Measurements from ENCODE around the gene FURIN.
"Not testable (repeated sequence)": the region's sequence is repeated elsewhere in the genome, so short reads cannot be mapped to it uniquely, and the experiment has no call there.

Gene FURIN

DNA sequence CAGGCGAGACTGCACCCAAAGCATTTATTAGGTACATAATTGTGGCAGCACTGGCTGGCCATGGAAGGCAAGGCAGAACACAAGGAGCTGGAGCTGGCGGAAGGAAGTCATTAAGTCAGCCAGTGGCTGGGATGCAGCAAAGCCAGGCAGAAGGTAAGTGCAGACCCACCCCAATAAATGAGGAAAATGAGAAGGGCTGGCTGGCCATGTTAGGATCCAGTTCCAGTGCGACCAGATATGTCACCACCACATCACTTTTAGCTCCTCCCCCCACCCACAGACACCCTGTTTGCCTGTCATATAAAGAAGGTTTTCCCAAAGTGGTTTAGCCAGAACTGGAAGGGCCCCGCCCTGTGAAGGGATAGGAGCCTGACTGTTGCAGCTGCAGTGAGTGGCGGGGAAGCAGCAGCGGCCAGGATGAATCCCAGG is at the start of gene FURIN:
TSS of gene FURIN (plus strand) at position 328 of the 429 bp plus-strand sequence. CDS start 7,153 bp downstream, outside the sequence.
- DNase-seq (ENCODE audit: extremely low read depth, low read depth) = no peak
- TF ChIP-seq, protein P1, sequence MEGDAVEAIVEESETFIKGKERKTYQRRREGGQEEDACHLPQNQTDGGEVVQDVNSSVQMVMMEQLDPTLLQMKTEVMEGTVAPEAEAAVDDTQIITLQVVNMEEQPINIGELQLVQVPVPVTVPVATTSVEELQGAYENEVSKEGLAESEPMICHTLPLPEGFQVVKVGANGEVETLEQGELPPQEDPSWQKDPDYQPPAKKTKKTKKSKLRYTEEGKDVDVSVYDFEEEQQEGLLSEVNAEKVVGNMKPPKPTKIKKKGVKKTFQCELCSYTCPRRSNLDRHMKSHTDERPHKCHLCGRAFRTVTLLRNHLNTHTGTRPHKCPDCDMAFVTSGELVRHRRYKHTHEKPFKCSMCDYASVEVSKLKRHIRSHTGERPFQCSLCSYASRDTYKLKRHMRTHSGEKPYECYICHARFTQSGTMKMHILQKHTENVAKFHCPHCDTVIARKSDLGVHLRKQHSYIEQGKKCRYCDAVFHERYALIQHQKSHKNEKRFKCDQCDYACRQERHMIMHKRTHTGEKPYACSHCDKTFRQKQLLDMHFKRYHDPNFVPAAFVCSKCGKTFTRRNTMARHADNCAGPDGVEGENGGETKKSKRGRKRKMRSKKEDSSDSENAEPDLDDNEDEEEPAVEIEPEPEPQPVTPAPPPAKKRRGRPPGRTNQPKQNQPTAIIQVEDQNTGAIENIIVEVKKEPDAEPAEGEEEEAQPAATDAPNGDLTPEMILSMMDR (IDR thresholded peaks at IDR 0.05; ENCODE audit: low read depth, low read length) = no peak

DNA sequence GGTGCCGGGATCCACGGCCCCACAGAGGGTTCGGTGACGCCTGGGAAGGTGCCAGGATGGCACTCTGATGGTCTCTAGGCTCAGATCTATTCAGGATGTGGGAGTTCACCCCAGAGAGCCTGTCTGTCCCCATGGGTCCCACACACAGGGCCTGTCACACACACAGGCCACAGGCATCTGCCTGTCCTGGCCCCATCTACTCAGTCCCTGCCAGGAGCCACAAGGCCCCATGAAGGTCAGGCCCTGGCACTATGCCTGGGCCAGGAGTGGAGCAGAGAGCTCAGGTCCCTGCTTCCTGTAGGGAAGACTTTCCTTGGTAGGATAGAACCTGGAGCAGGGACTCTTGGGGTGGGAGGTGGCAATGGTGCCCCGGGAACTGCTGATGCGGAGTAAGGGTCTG is 49.0 kb upstream of the FURIN start:
- no peak for DNase-seq (ENCODE audit: extremely low read depth, low read depth)

DNA sequence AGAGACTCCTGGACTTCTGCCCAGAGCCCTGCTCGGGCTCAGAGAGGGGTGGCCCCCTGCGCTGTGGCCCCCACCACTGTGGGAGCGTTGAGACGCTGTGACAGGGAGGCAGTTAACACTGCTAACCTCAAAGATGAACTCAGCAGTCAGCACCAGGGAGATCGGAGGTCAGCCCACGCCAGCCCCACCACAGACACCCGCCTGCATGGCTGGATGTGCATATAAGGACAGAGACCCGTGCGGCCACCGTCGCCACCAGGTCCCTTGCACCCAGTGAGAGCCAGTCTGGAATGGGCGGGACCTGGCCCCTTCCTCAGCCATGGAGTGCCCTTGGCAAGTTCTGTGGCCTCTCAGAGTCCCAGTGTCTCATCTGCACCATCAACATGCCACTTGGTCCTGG is 48.5 kb upstream of the FURIN start:
- TF ChIP-seq, protein P1 (IDR thresholded peaks at IDR 0.05; ENCODE audit: low read depth, low read length) = no peak
- DNase-seq (ENCODE audit: extremely low read depth, low read depth) = no peak

More for the DNA sequence above, 49.0 kb upstream of the FURIN start:
- TF ChIP-seq, protein P1 (IDR thresholded peaks at IDR 0.05; ENCODE audit: low read depth, low read length) = no peak

DNA sequence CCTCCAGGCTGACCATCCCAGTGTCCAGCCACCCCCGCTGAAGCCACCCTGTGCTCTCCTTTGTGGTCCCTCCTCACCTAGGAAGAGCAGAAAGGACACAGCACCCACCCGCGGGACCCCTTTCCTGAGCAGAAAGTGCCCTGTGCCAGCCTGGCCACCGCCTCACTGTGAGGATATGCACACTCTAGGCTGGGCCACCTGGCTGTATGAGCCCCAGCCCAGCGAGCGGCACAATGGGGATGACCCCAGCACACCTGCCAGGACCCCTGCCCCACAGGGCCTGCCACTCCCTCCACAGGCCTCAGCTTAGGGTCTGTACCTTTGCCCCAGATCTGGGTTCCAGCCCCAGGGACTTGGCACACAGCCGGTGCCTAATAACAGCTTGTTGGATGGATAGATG is 47.9 kb upstream of the FURIN start:
- TF ChIP-seq, protein P1 (IDR thresholded peaks at IDR 0.05; ENCODE audit: low read depth, low read length) = no peak
- DNase-seq (ENCODE audit: extremely low read depth, low read depth) = no peak

DNA sequence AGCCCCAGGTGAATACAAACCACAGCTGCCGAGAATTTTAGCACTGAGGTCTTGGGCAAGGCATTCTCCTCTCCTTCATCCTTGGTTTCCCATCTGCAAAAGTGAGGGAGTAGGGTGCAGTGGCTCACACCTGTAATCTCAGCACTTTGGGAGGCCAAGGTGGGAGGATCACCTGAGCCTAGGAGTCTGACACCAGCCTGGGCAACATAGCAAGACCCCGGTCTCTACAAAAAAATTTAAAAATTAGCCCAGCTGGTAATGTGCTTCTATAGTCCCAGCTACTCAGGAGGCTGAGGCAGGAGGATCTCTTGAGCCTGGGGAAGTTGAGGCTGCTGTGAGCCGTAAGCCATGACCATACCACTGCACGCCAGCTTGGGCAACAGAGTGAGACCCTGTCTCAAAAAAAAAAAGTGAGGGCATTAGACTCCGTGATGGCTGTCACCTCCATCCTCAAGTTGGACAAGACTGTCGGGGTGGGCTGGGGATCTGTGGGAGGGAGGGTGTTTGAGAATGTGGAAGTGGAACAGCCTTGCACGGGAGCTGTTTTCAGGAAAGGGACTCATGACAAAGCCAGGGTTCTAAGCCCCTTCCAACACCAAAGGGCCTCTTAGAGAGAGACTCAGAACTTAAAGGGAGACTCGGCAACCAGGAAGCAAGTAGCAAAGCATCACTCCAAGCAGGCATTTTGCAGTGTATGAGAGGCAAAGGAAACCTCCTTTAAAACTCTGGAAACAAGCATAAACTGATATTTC is 46.0 kb upstream of the FURIN start:
- DNase-seq (ENCODE audit: extremely low read depth, low read depth) = no peak

DNA sequence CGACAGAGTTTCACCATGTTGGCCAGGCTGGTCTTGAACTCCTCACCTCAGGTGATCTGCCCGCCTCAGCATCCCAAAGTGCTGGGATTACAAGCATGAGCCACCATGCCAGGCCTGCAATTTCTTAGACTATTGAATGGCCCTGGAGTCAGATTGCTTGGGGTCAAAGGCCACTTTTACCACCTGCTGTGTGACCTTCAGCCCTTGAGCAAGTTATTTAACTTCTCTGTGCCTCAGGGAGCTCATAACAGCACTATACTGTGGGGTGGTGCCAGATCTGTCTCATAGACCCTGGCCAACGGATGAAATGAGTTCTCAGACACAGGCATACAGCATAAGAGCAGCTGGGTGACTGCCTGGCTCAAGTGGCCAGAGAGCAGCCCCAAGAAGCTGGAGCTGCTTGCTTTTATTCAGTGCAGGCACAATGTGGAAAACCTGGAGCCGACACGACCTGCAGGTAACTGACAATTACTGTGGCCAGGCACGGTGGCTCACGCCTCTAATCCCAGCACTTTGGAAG is 44.9 kb upstream of the FURIN start:
- no peak for DNase-seq (ENCODE audit: extremely low read depth, low read depth)
- TF ChIP-seq, protein P1 (IDR thresholded peaks at IDR 0.05; ENCODE audit: low read depth, low read length) = no peak

More for the DNA sequence above, 46.0 kb upstream of the FURIN start:
- TF ChIP-seq, protein P1 (IDR thresholded peaks at IDR 0.05; ENCODE audit: low read depth, low read length) = no peak

DNA sequence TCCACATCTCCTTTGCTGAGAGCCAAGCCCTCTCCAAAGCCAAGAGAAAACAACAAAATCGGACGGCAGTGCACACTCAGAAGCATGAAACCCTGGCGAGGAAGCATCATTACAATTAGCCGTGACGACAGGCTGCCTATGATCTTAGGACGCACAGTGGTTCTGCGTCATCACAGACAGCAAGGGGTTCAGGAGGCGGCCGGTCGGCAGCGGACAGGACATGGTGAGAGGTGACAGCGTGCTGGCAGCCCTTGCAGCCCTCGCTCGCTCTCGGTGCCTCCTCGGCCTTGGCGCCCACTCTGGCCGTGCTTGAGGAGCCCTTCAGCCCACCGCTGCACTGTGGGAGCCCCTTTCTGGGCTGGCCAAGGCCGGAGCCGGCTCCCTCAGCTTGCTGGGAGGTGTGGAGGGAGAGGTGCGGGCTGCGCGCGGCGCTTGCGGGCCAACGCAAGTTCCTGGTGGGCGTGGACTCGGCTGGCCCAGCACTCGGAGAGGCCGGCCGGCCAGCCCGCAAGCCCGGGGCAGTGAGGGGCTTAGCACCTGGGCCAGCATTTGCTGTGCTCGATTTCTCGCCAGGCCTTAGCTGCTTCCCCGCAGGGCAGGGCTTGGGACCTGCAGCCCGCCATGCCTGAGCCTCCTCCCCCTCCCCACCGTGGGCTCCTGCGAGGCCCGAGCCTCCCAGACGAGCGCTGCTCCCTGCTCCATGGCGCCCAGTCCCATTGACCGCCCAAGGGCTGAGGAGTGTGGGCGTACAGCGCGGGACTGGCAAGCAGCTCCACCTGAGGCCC is 43.1 kb upstream of the FURIN start:
- DNase-seq (ENCODE audit: extremely low read depth, low read depth) = not testable (repeated sequence)

DNA sequence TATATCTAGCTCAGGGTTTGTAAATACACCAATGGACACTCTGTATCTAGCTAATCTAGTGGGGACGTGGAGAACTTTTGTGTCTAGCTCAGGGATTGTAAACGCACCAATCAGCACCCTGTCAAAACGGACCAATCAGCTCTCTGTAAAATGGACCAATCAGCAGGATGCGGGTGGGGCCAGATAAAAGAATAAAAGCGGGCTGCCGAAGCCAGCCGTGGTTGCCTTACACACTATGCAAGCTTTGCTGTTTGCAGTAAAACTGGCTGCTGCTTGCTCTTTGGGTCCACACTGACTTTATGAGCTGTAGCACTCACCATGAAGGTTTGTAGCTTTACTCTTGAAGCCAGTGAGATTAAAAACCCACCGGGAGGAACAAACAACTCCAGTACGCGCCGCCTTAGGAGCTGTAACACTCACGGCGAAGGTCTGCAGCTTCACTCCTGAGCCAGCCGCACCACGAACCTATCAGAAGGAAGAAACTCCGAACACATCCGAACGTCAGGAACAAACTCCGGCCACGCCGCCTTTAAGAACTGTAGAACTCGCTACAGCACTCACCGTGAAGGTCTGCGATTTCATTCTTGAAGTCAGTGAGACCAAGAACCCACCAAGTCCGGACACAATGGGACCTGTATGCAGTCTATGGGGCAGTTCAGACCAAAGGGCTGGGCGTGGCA is 42.0 kb upstream of the FURIN start:
- not testable (repeated sequence) for DNase-seq (ENCODE audit: extremely low read depth, low read depth)

Data from AG09319 (cell line).